Measurements from ENCODE around the gene DOK6.

GRCh38 chr18:69684789-69685188, 284.1 kb downstream of the DOK6 start:
- TF ChIP-seq POLR2AphosphoS5 (IDR thresholded peaks at IDR 0.05; ENCODE audit: low read depth, low read length) (no peak), ELK4 (CRISPR knock-in tag; IDR thresholded peaks at IDR 0.05; ENCODE audit: borderline replicate concordance) (no peak), EZH2 (conservative IDR thresholded peaks at IDR 0.05; ENCODE audit: low read depth, low read length) (no peak), PCBP2 (optimal IDR thresholded peaks at IDR 0.05; ENCODE audit: low read depth, low read length, poor library complexity, severe bottlenecking) (no peak), CTCF (CRISPR knock-in tag; IDR thresholded peaks at IDR 0.05) (no peak)
